NOMO-1 treated with DMSO at 0.1 percent for 48 hours (cell line): ENCODE data around the gene MTRF1L.

Experiments
- DNase-seq: peaks from one replicate; lab custom pipeline; 2025; ENCODE audit not compliant: unreplicated experiment; lab: John Stamatoyannopoulos, UW

The MTRF1L gene

GRCh38 chr6:153002613-153003365 is at the start of gene MTRF1L:
TSS of gene MTRF1L (minus strand) at chr6:153002709. CDS start at chr6:153002685, 24 bp downstream.
- peak; percentile 90 for DNase-seq

GRCh38 chr6:153051801-153052200 is 49.3 kb upstream of the MTRF1L start:
- DNase-seq = no peak

GRCh38 chr6:153048631-153049030 is 46.1 kb upstream of the MTRF1L start:
- no peak for DNase-seq

- no peak for DNase-seq
Observed at GRCh38 chr6:153047386-153047785, 44.9 kb upstream of the MTRF1L start.

- DNase-seq = no peak
Observed at GRCh38 chr6:153045271-153045670, 42.8 kb upstream of the MTRF1L start.

GRCh38 chr6:153044295-153044694 is 41.8 kb upstream of the MTRF1L start:
- no peak for DNase-seq

GRCh38 chr6:153043719-153044118 is 41.2 kb upstream of the MTRF1L start:
- no peak for DNase-seq

GRCh38 chr6:153038378-153039057 is 36.0 kb upstream of the MTRF1L start:
- no peak for DNase-seq

GRCh38 chr6:153034139-153034538 is 31.6 kb upstream of the MTRF1L start:
- no peak for DNase-seq

- DNase-seq = peak; percentile 37
Observed at GRCh38 chr6:153032255-153032882, 29.9 kb upstream of the MTRF1L start.

GRCh38 chr6:153031335-153031955 is 28.9 kb upstream of the MTRF1L start:
- DNase-seq = no peak

- no peak for DNase-seq
Observed at GRCh38 chr6:153028963-153029362, 26.5 kb upstream of the MTRF1L start.

- DNase-seq = no peak
Observed at GRCh38 chr6:153028286-153028685, 25.8 kb upstream of the MTRF1L start.

- no peak for DNase-seq
Observed at GRCh38 chr6:153027480-153027879, 25.0 kb upstream of the MTRF1L start.

- DNase-seq = no peak
Observed at GRCh38 chr6:153024709-153025017, 22.2 kb upstream of the MTRF1L start.

- DNase-seq = peak; percentile 43
Observed at GRCh38 chr6:153023977-153024708, 21.6 kb upstream of the MTRF1L start.

- no peak for DNase-seq
Observed at GRCh38 chr6:153018355-153018754, 15.8 kb upstream of the MTRF1L start.

GRCh38 chr6:153016846-153017245 is 14.3 kb upstream of the MTRF1L start:
- no peak for DNase-seq

GRCh38 chr6:153015094-153015640 is 12.7 kb upstream of the MTRF1L start:
- no peak for DNase-seq

- no peak for DNase-seq
Observed at GRCh38 chr6:153013438-153013837, 10.9 kb upstream of the MTRF1L start.

- no peak for DNase-seq
Observed at GRCh38 chr6:153012856-153013255, 10.3 kb upstream of the MTRF1L start.
